CD4-positive, alpha-beta T cell treated with Interleukin-10 for 1 hour (primary cell): ENCODE measurements around the gene SAT2.
"Not testable (repeated sequence)": the region's sequence is repeated elsewhere in the genome, so short reads cannot be mapped to it uniquely, and the experiment has no call there.

Experiments
- DNase-seq: peaks from one replicate; pipeline ENCODE4 v3.0.0-alpha.2; 2020

The SAT2 gene

DNA sequence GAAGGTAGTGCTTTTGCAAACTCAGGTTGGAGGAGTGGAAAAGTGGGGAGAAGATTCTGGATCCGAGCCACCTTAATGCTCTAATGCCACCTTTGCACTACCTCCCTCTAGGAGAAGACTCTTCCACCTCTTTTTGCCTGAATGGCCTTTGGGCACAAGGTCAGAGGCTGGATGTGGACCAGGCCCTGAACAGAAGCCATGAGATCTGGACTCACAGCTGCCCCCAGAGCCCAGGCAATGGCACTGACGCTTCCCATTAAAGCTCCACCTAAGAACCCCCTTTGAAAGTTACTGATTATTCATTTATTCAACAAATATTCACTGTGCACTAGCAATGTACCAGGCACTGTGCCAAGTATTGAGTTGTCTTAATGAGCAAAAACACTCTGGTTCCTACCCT, 5.5 kb upstream of the SAT2 start:
- DNase-seq = no peak

DNA sequence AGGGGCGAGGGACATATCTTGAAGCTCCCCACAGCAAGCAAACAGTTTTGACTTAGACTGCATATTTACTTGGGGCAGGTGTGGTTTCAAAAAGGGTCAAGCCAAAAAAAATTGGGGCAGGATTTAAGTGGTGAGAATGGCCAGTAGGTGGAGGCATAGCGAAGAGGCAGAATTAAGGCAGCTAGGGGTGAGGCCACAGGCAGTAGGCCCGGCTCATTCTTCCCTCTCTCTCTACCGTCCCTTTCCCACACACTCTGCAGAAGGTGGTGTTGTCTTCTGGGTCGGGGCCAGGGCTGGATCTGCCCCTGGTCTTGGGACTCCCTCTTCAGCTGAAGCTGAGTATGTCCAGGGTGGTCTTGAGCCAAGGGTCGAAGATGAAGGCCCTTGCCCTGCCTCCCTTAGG, 4.9 kb upstream of the SAT2 start:
- DNase-seq = peak; percentile 57

GRCh38 chr17:7631398-7632380, 4.1 kb upstream of the SAT2 start:
- DNase-seq = no peak

GRCh38 chr17:7629939-7630571, 2.4 kb upstream of the SAT2 start, which contains the start of gene SHBG:
TSS of gene SHBG (plus strand) at chr17:7630135. CDS start at chr17:7630173, 38 bp downstream.
- no peak for DNase-seq

DNA sequence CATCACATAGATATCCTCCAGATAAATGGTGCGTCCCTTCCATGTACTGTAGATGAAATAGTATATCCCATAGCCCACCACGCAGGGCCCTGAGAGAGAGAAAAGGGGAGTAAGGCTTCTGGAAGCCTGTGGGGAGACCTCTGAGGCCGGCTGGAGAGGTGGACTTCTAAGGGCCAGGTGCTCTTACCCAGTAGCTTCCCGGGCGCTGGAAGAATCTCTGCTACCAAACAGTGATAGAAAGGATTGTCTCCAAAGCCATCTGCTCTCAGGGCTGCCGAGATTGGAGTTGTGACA, 718 bp downstream of the SAT2 start:
- no peak for DNase-seq

- DNase-seq = no peak
Measured at GRCh38 chr17:7626307-7626706, 1.3 kb downstream of the SAT2 start.

- not testable (repeated sequence) for DNase-seq
Measured at GRCh38 chr17:7625749-7626148, 1.9 kb downstream of the SAT2 start.

- DNase-seq = no peak
Measured at GRCh38 chr17:7623661-7624060, 4.0 kb downstream of the SAT2 start.

DNA sequence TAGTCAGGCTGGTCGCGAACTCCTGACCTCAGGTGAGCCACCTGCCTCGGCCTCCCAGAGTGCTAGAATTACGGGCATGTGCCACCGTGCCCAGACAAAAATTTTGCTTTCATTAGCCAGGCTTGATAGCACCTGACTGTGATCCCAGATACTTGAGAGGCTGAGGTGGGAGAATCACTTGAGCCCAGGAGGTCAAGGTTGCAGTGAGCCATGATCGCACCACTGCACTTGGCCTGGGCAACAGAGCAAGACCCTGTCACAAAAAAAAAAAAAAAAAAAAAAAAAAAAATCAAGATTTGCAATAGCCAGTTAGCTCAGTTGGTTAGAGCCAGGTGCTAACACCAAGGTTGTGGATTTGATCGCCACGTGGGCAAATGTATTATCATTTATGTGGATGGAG, 6.8 kb downstream of the SAT2 start:
- DNase-seq = no peak

DNA sequence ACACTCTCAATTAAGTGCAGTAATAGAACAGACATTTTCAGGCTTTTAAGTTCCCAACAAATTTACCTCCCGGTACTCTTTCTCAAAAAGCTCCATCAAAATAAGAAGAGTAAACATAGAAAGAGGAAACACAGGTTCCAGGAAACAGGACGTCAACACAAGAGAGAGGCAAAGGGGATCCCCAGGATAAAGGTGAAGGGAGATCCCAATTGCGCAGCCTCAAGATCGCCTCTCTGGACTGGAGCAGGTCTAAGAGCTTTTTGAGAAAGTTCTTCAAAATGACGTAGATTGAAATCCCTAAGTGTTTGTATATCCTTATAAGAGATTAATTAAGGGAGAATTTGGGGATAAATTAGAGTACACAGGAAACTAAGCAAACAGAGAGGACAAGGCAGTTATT, 9.0 kb downstream of the SAT2 start:
- no peak for DNase-seq

DNA sequence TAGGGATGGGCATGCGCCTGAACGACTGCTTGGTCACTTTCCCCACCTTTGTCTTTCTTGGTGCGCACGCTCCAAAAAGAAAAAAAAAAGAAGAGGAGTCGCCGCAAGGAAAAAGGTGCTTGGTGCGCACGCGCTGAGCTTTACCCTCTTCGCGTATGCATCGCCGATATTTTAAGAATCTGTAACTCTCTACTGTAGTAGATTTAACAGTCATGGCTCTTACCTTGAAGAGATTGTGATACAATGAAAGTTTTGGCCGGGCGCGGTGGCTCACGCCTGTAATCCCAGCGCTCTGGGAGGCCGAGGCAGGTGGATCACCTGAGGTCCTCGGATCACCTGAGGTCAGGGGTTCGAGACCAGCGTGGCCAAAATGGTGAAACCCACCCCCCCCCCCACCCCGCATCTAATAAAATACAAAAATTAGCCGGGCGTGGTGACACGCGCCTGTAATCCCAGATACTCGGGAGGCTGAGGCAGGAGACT, 12.3 kb downstream of the SAT2 start:
- DNase-seq = no peak

- DNase-seq = peak; percentile 100
Measured at GRCh38 chr17:7614425-7615264, 13.0 kb downstream of the SAT2 start, which contains the start of gene FXR2. TSS of gene FXR2 (minus strand) at chr17:7614897. CDS start at chr17:7614532, 365 bp downstream.

DNA sequence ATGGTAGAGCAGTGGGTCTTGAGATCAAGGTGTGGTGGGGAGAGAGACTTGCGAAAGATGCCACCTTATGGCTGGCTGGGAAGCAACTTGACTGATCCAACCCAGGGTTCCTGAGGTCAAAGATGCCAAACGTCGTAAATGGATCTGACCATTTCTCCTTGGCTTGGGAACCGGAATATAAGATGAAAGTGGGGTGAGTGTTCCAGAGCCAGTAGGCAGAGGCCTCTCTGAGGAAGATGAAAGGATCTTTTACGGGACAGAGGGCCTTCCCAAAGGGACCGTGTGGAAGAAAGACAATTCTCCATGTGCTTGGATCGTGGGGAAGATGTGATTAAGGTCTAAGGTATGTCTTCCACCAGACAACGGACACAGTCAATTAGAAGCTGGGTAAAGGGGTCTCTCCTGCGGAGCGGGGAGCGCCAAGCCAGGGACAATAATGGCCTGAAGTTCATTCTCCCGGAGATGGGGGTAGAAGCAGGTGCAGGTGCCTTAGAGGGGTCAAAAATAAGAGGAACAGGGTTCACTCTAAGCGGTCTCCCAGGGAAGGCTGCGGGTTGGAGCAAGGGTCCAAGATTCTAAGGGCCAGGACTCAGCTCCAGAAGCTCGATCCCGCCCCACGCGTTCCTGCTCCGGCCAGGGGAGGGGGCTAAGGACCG, 13.7 kb downstream of the SAT2 start:
- DNase-seq = peak; percentile 7

- no peak for DNase-seq
Measured at GRCh38 chr17:7612294-7612640, 15.4 kb downstream of the SAT2 start.

GRCh38 chr17:7611635-7612293, 15.9 kb downstream of the SAT2 start:
- DNase-seq = no peak

DNA sequence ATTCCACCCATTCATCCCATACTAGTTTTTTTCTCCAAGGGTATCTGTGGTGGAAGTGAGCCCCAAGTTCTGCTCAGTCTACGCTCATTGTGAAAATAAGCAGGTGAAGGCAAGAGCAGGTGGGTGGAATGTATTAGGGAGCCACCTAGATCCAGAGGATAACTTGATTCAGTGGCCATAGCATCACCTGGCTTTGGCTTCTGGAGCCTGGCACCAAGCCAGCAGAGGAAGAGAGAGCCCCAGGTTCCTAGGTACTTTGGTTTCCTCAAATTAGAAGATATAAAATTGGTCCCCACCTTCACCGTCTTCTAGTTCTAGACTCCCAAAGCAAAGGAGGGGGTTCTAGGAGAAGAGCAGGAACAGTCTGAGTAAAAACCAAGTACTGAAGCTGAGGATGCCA, 17.0 kb downstream of the SAT2 start:
- DNase-seq = no peak

- DNase-seq = no peak
Measured at GRCh38 chr17:7606280-7606679, 21.3 kb downstream of the SAT2 start.

- DNase-seq = not testable (repeated sequence)
Measured at GRCh38 chr17:7597561-7597960, 30.1 kb downstream of the SAT2 start.

DNA sequence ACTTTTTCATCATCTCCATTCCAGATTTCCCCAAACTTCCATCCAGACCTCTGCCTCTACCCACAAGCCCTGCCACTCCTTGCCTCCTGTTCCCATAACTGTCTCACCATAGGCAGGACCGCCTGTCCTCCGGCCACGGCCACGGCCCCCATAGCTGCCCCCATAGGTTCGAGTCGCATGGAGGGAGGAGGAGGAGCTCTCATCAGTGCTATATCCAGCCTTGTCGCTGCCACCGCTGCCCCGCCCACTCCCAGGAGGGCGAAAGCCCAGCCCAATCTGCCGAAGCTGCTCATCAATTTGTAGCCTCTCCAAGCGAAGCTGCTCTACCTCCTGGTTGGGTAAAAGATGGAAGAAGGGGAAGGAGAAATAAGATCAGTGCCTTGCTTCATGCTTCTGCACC, 34.3 kb downstream of the SAT2 start:
- DNase-seq = no peak

- no peak for DNase-seq
Measured at GRCh38 chr17:7592422-7593021, 35.1 kb downstream of the SAT2 start.

- no peak for DNase-seq
Measured at GRCh38 chr17:7591596-7591995, 36.0 kb downstream of the SAT2 start.

- DNase-seq = no peak
Measured at GRCh38 chr17:7590743-7591142, 36.9 kb downstream of the SAT2 start.
